IMR-90 (cell line): ENCODE results near the gene IER5. TPM values are rescaled to one million over a fixed set of nuclear protein-coding genes. Genes with fewer than 3 reads are reported as not detected.

Experiments
- ATAC-seq: fragments of 200-7000 bp; cut with Tn5 transposase; 2 replicates; pipeline ENCODE4 v1.9.1; 2020; ENCODE audit warnings: low read depth, mild to moderate bottlenecking, moderate library complexity
- BruUV-seq: library from RNA; stranded (reverse); fragments of 400-500 nt; replicated peaks from 2 replicates; lab custom pipeline; 2021; lab: Mats Ljungman, UMichigan
- CTCF ChIA-PET: fragments of 300-600 bp; formaldehyde crosslinking; extraction: SDS; loops from one replicate; lab custom pipeline; 2021; ENCODE audit warnings: antibody characterized with exemption; lab: Yijun Ruan, JAX
- POLR2A ChIA-PET: fragments of 300-600 bp; sonication (Branson Sonifier 250); formaldehyde crosslinking; loops from one replicate; lab custom pipeline; 2022; ENCODE audit warnings: antibody characterized with exemption; ENCODE audit not compliant: unreplicated experiment; lab: Charles Lee
- DNase-seq: peaks from one replicate; pipeline ENCODE4 v3.0.0; 2013
- H2AFZ ChIP-seq: replicated peaks from 2 replicates; pipeline ENCODE3; 2013; ENCODE audit warnings: low read length, mild to moderate bottlenecking; ENCODE audit not compliant: poor library complexity
- H2AK5ac ChIP-seq: 2 replicates; pipeline ENCODE4 v1.6.1; 2013; ENCODE audit warnings: low read depth, low read length, inconsistent platforms
- H2AK9ac ChIP-seq: replicated peaks from 2 replicates; pipeline ENCODE3; 2013; ENCODE audit warnings: mild to moderate bottlenecking, low read depth, low read length, moderate library complexity; ENCODE audit not compliant: poor library complexity
- H2BK120ac ChIP-seq: 2 replicates; pipeline ENCODE4 v1.6.1; 2013; ENCODE audit warnings: low read depth, low read length, inconsistent platforms
- H2BK15ac ChIP-seq: 3 replicates; pipeline ENCODE4 v1.6.1; 2013; ENCODE audit warnings: low read depth, low read length, inconsistent platforms
- H2BK20ac ChIP-seq: 2 replicates; pipeline ENCODE4 v1.6.1; 2013; ENCODE audit warnings: low read depth, mild to moderate bottlenecking, inconsistent platforms, low read length, moderate library complexity
- H2BK5ac ChIP-seq: 2 replicates; pipeline ENCODE4 v1.6.1; 2013; ENCODE audit warnings: mild to moderate bottlenecking, low read depth, low read length, inconsistent platforms; ENCODE audit not compliant: poor library complexity, severe bottlenecking
- H3K14ac ChIP-seq: replicated peaks from 2 replicates; pipeline ENCODE4 v1.6.1; 2013; ENCODE audit warnings: low read depth, low read length, inconsistent platforms
- H3K18ac ChIP-seq: 2 replicates; pipeline ENCODE4 v1.6.1; 2013; ENCODE audit warnings: low read depth, low read length, control low read depth
- H3K23ac ChIP-seq: 2 replicates; pipeline ENCODE4 v1.6.1; 2013; ENCODE audit warnings: low read depth, low read length, inconsistent platforms
- H3K27ac ChIP-seq: 2 replicates; pipeline ENCODE4 v1.5.1; 2013; ENCODE audit warnings: mild to moderate bottlenecking, control low read depth, low read length; ENCODE audit not compliant: insufficient read depth
- H3K27me3 ChIP-seq: 2 replicates; pipeline ENCODE4 v1.6.1; 2013; ENCODE audit warnings: low read length; ENCODE audit not compliant: control insufficient read depth, insufficient read depth
- H3K36me3 ChIP-seq: 2 replicates; pipeline ENCODE4 v1.6.1; 2013; ENCODE audit warnings: low read length, mixed read lengths; ENCODE audit not compliant: control insufficient read depth, insufficient read depth
- H3K4ac ChIP-seq: 2 replicates; pipeline ENCODE4 v1.6.1; 2013; ENCODE audit warnings: low read depth, low read length, inconsistent platforms
- H3K4me1 ChIP-seq: 2 replicates; pipeline ENCODE4 v1.6.1; 2013; ENCODE audit warnings: low read length, mixed read lengths; ENCODE audit not compliant: control insufficient read depth, insufficient read depth
- H3K4me2 ChIP-seq: 2 replicates; pipeline ENCODE4 v1.6.1; 2013; ENCODE audit warnings: low read depth, mild to moderate bottlenecking, control low read depth, low read length, moderate library complexity
- H3K4me3 ChIP-seq: 2 replicates; pipeline ENCODE4 v1.5.1; 2013; ENCODE audit warnings: low read depth, mild to moderate bottlenecking, control low read depth, low read length, moderate library complexity; ENCODE audit not compliant: insufficient read depth
- H3K56ac ChIP-seq: 2 replicates; pipeline ENCODE4 v1.6.1; 2013; ENCODE audit warnings: low read length, inconsistent platforms; ENCODE audit not compliant: insufficient read depth; ENCODE audit errors: extremely low read depth
- H3K79me1 ChIP-seq, 2 experiments: 2 replicates each; pipeline ENCODE4 v1.6.1; 2013; ENCODE audit warnings: low read length in 2 of 2, inconsistent platforms in 1 of 2, low read depth in 1 of 2
- H3K9ac ChIP-seq: 2 replicates; pipeline ENCODE4 v1.6.1; 2013; ENCODE audit warnings: low read depth, low read length, control low read depth
- H3K9me1 ChIP-seq: 2 replicates; pipeline ENCODE4 v1.6.1; 2013; ENCODE audit warnings: low read length, inconsistent platforms; ENCODE audit not compliant: insufficient read depth
- H3K9me3 ChIP-seq: 2 replicates; pipeline ENCODE4 v1.6.1; 2013; ENCODE audit warnings: low read length; ENCODE audit not compliant: control insufficient read depth, insufficient read depth
- H4K20me1 ChIP-seq: 2 replicates; pipeline ENCODE4 v1.6.1; 2013; ENCODE audit warnings: low read length, inconsistent platforms; ENCODE audit not compliant: insufficient read depth
- H4K5ac ChIP-seq: 2 replicates; pipeline ENCODE4 v1.6.1; 2013; ENCODE audit warnings: mild to moderate bottlenecking, low read depth, low read length, control low read depth
- H4K8ac ChIP-seq, 2 experiments: 2 replicates each; pipeline ENCODE4 v1.6.1; 2013; ENCODE audit warnings: low read depth in 2 of 2, low read length in 2 of 2, control low read depth in 1 of 2, inconsistent platforms in 1 of 2
- H4K91ac ChIP-seq: 2 replicates; pipeline ENCODE4 v1.6.1; 2013; ENCODE audit warnings: low read depth, low read length, inconsistent platforms; ENCODE audit not compliant: insufficient read depth
- BHLHE40 ChIP-seq: fragments of 150-350 bp; IDR thresholded peaks from 2 replicates; pipeline ENCODE4 v1.6.1; 2016; ENCODE audit warnings: mild to moderate bottlenecking, low read depth, low read length
- CEBPB ChIP-seq: IDR thresholded peaks from 2 replicates; pipeline ENCODE4 v1.6.1; 2012; ENCODE audit warnings: low read depth, low read length, improper control_type of control experiment
- CTCF ChIP-seq: conservative IDR thresholded peaks from 2 replicates; pipeline ENCODE4 v1.5.1; 2012; ENCODE audit warnings: mild to moderate bottlenecking, low read depth, low read length, improper control_type of control experiment
- ELK1 ChIP-seq: fragments of 150-350 bp; IDR thresholded peaks from 2 replicates; pipeline ENCODE4 v1.6.1; 2016; ENCODE audit warnings: low read depth, mild to moderate bottlenecking, low read length, moderate library complexity, borderline replicate concordance
- FOS ChIP-seq: fragments of 150-350 bp; IDR thresholded peaks from 2 replicates; pipeline ENCODE4 v1.6.1; 2016; ENCODE audit warnings: low read depth, low read length
- MAZ ChIP-seq: IDR thresholded peaks from 2 replicates; pipeline ENCODE4 v1.6.1; 2012; ENCODE audit warnings: low read depth, mild to moderate bottlenecking, low read length, improper control_type of control experiment, moderate library complexity, borderline replicate concordance
- MXI1 ChIP-seq: IDR thresholded peaks from 2 replicates; pipeline ENCODE4 v1.6.1; 2012; ENCODE audit warnings: low read depth, mild to moderate bottlenecking, low read length, moderate library complexity, borderline replicate concordance
- NFE2L2 ChIP-seq: fragments of 150-350 bp; IDR thresholded peaks from 2 replicates; pipeline ENCODE4 v1.6.1; 2016; ENCODE audit warnings: low read depth, mild to moderate bottlenecking, low read length
- POLR2A ChIP-seq: IDR thresholded peaks from 2 replicates; pipeline ENCODE4 v1.6.1; 2012; ENCODE audit warnings: mild to moderate bottlenecking, low read depth, low read length
- RAD21 ChIP-seq: IDR thresholded peaks from 2 replicates; pipeline ENCODE4 v1.6.1; 2012; ENCODE audit warnings: low read length, improper control_type of control experiment
- USF2 ChIP-seq: fragments of 150-350 bp; IDR thresholded peaks from 2 replicates; pipeline ENCODE4 v1.6.1; 2017; ENCODE audit warnings: mild to moderate bottlenecking, antibody characterized with exemption, low read length, low read depth
- WGBS, 2 experiments: methylation state at CpG; one replicate each; pipeline versions ENCODE4 v1.1.5 to v1.1.7; 2013; ENCODE audit warnings: missing lambda C conversion rate in 2 of 2; ENCODE audit not compliant: insufficient read length in 1 of 2; ENCODE audit errors: extremely low coverage in 2 of 2; 5-methylcytosine and 5-hydroxymethylcytosine counted together
- dilution Hi-C: fragments of 300-500 bp; cut with HindIII; formaldehyde crosslinking; loops from one replicate; pipeline ENCODE4 v1.14.3; 2018; ENCODE audit warnings: low sequenced_read_pairs; ENCODE audit not compliant: unreplicated experiment
- in situ Hi-C: fragments of 300-500 bp; cut with MboI; formaldehyde crosslinking; loops from 3 replicates; pipeline ENCODE4 v1.14.3; 2019; ENCODE audit warnings: low sequenced_read_pairs, inconsistent platforms, mixed read lengths
- intact Hi-C: fragments of 100-400 bp; cut with micrococcal nuclease; formaldehyde crosslinking; loops from 2 replicates; pipeline ENCODE4 v1.10.0; 2022
- polyA plus RNA-seq, 3 experiments: library from polyadenylated mRNA; depleted of rRNA; stranded (reverse); fragments of >200 nt; gene quantifications; 2 replicates each; pipeline ENCODE4 v1.2.3, GENCODE V29; 2012; ENCODE audit warnings: low replicate concordance in 1 of 3
- total RNA-seq: library from RNA; depleted of rRNA; stranded (reverse); fragments of >200 nt; gene quantifications from 2 replicates; pipeline ENCODE4 v1.2.3, GENCODE V29; 2012

IER5 gene
- total and polyA plus RNA-seq, 2 of the 4 experiments (the other 2 are of a cell fraction): 15.8 to 27.1 TPM

GRCh38 chr1:181123173-181123572 lies 34.7 kb downstream of the IER5 start:
- peak overlapping the region; percentile 65; the same call in 2 of the 3 replicates for H2BK15ac ChIP-seq
- no peaks in the 10 kb centered on the region for H4K20me1 ChIP-seq
- H3K23ac ChIP-seq: no peak overlapping the region
- no peak overlapping the region for H3K27ac ChIP-seq
- H3K9ac ChIP-seq: no peak overlapping the region
- no peak overlapping the region for H2BK120ac ChIP-seq
- TF ChIP-seq BHLHE40 (no peak), POLR2A (no peak), CEBPB (no peak), RAD21 (no peak), NFE2L2 (no peak), MAZ (no peak), FOS (no peak), MXI1 (no peak), ELK1 (no peak), CTCF (no peak), USF2 (no peak)
- H2BK20ac ChIP-seq: no peak overlapping the region
- no peak overlapping the region for H3K4me2 ChIP-seq
- no peak overlapping the region for H3K4me3 ChIP-seq
- no peak overlapping the region for H2AFZ ChIP-seq
- peak overlapping the region; percentile 29; the same call in 1 of the 2 replicates for H3K14ac ChIP-seq
- no peak overlapping the region for H2AK9ac ChIP-seq
- no TSS peak for BruUV-seq
- H4K8ac ChIP-seq: no peak overlapping the region
- in situ Hi-C loops (no loop called here), dilution Hi-C loops (no loop called here), intact Hi-C loops (no loop called here)
- H2AK5ac ChIP-seq: peak overlapping the region; percentile 40; the same call in 1 of the 2 replicates
- no peaks in the 10 kb centered on the region for H3K36me3 ChIP-seq
- no peaks in the 10 kb centered on the region for H3K27me3 ChIP-seq
- H3K79me1 ChIP-seq: no peaks in the 10 kb centered on the region; a peak in 1 of 4 replicates
- H3K9me1 ChIP-seq: no peaks in the 10 kb centered on the region; the same call in 1 of the 2 replicates
- no peak for DNase-seq
- H2BK5ac ChIP-seq: no peak overlapping the region
- ChIA-PET POLR2A (no interaction called here), CTCF (no interaction called here)
- H4K5ac ChIP-seq: no peak overlapping the region
- H3K4me1 ChIP-seq: peaks cover 9% of the 10 kb centered on the region
- H3K18ac ChIP-seq: no peak overlapping the region
- no peak for ATAC-seq
- H3K9me3 ChIP-seq: no peaks in the 10 kb centered on the region
- WGBS, 2 experiments: no CpG with 5 or more reads among the region's 3 CpGs
- 0 out of 2 replicates have a peak overlapping the region, but pooled peaks have one; percentile 16 for H3K4ac ChIP-seq
- no peak overlapping the region for H3K56ac ChIP-seq
- no peak overlapping the region for H4K91ac ChIP-seq
